GDM1 (cell line): ENCODE results near the gene ZNF646.

Experiments used
- DNase-seq: peaks from one replicate; lab custom pipeline; 2025; lab: John Stamatoyannopoulos, UW

Gene ZNF646

DNA sequence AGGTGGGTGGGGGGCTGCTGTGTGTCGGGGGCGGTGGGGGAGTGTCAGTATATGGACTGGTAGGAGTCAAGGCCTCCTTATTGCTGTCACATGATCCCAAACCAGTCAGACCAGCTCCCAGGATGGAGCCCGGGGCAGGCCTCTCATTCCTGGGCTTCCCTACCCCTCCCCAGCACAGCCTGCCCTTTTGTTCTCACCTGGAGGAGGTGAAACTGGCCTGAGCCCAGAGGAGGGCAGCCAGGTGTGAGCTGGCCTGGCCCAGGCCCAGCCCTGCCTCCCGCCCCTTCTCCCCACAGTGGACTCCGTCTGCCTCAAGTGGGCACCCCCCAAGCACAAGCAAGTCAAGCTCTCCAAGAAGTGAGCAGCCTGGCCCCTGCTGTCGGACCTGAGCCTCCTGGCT lies 56.7 kb downstream of the ZNF646 start:
- DNase-seq = no peak

DNA sequence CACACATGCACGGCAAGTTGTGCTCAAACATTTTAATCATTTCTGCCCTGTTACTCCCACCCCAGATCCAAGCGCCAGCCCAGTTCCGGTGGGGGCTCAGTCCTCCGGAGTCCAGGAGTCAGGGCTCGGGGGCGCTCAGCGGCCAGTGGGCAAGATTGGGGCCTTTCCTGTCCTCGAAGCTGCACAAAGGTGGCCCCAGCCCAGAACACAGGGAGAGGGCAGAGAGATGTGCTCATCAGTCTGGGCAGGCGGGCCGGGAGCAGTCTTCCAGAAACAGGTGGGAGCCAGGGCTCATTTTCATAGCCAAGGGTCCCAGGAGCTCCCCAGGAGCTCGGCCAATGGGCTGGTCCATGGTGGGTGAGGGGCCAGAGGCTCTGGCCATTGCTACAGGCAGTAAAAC lies 57.2 kb downstream of the ZNF646 start:
- no peak for DNase-seq

DNA sequence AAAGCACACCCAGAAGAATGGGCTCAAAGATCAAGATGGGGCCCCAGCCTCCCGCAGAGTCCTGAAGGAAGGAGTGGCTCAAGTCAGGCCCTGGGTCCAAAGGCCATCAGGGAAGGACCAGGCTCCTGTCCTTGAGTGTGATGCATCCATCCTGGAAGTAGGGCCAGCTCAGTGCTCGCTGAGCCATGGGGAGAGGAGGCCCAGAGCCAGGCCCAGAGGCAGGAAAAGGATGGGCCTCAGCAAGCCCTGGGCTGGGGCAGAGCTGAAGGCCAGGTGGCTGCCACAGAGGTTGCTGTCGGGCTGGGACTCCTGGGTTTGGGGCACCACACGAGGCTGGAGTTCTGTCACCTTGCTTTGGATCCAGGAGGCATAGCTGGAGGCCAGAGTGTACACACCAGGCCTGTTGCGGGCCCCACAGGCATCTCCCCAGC lies 57.6 kb downstream of the ZNF646 start:
- DNase-seq = no peak

DNA sequence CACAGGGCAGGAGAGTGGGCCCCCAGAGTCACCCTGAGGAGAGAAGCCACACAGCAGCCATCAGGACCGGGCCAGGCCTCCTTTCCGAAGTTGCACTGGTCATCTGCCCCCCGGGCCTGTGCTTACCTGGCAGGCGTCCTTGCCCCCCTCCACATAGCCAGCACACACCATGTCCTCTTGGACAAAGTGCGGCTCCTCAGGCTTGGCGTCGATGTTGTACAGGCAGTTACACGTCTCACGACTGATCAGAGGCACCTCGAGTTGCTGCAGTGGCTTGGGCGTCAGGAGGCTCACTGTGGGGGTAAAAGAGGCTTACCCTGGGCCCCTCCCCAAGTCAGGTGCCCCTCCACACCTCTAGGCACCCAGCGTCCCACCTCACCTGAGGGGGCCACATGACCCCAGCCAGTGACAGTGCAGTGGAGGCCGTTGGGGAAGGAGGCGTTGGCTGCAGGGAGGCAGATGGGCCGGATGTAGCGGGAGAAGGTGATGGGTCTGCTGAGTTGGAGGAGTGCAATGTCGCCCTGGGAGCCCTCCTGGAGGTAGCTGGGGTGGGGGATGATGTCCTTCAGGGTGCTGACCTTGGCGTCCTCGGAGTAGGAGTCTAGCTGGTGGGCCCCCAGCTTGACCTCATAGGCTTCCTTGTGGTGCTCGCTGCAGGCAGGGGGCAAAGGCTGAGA lies 58.2 kb downstream of the ZNF646 start:
- no peak for DNase-seq

DNA sequence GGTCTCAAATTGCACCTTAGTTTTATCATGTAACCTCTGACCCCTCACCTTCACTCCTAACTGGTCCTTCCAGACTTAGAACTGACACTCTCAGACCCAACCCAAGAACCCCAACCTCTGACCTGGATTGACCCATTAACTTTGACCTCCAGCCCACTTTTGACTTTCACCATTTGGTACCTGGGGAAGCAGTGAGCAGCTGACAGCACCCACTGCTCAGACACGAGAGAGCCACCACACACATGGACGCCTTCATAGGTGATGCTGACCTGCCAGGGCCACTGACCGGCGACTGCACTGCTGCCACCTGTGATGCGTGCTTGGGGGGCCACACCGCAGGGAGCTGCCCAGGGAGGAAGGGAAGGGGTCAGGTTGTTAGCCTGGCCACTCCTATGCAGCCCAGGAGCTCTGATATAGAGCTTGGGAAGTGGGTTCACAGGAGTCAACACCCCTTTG lies 58.9 kb downstream of the ZNF646 start:
- DNase-seq = no peak
